GM12801 (cell line): ENCODE data around the gene CASP1.

Source experiments
- TF ChIP-seq, protein P1 (sequence below): IDR thresholded peaks from one replicate; pipeline ENCODE4 v1.5.1; 2011; ENCODE audit warnings: control low read depth; ENCODE audit not compliant: insufficient read length; ENCODE audit errors: extremely low read depth

Gene CASP1

DNA sequence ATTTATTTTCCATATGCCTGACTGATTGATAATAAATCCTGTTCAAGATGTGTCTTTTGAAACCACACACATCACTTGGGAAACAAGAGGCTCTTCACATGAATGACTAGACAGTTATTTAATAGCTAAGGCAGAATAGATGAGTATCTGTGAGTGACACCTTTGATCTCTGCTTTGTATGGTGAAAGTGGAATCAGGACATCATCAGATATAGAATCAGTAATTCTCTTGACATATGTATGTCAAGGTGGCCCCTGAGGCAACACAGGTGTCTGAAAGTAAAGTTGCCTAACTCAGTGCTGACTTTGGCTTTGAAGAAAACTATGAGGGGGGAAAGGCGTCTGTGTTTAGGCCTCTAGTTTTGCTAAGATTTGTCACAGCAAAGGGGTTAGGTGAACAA, 55.1 kb downstream of the CASP1 start:
- TF ChIP-seq, protein P1, sequence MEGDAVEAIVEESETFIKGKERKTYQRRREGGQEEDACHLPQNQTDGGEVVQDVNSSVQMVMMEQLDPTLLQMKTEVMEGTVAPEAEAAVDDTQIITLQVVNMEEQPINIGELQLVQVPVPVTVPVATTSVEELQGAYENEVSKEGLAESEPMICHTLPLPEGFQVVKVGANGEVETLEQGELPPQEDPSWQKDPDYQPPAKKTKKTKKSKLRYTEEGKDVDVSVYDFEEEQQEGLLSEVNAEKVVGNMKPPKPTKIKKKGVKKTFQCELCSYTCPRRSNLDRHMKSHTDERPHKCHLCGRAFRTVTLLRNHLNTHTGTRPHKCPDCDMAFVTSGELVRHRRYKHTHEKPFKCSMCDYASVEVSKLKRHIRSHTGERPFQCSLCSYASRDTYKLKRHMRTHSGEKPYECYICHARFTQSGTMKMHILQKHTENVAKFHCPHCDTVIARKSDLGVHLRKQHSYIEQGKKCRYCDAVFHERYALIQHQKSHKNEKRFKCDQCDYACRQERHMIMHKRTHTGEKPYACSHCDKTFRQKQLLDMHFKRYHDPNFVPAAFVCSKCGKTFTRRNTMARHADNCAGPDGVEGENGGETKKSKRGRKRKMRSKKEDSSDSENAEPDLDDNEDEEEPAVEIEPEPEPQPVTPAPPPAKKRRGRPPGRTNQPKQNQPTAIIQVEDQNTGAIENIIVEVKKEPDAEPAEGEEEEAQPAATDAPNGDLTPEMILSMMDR = no peak
